RKO (cell line): ENCODE measurements around the gene THOC5.
A peak's percentile ranks its signal among the peaks of the same experiment; 100 is the strongest.
"Not testable (repeated sequence)": the region's sequence is repeated elsewhere in the genome, so short reads cannot be mapped to it uniquely, and the experiment has no call there.

ENCODE experiments used
- DNase-seq: peaks from one replicate; pipeline ENCODE4 v3.0.0-alpha.2; 2016; ENCODE audit warnings: low spot score

Gene THOC5

DNA sequence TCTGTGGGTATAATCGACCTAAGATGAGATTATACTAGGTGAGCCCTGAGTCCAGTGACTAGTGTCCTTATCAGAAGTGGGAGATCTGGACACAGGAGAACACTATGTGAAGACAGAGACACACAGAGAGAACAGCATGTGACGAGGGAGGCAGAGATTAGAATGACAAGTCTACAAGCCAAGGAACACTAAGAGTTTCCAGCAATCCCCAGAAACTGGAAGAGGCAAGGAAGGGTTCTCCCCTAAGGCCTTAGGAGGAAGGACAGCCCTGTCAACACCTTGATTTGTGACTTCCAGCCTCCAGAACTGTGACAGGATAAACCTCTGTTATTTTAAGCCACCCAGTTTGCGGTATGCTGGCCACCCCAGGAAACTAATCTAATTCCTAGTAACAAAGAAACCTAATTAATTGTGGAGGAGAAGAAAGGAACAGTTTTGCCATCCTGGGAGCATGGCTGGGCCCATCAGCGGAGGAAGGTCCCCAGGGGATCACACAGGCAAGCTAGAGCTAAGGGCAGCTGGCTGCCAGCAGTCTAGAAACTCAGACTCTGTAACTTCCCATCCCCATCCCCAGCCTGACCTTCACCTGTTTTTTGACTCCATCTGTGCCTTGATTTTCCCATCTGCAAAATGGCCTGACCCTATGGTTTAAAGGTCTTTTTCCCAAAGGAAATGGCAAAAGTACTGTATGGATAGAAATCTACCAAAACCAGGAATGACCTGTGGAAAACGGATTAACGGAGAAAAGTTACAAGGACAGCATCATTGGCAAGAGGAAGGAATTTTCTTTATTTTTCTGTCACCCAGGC is 10.3 kb upstream of the THOC5 start:
- no peak for DNase-seq

DNA sequence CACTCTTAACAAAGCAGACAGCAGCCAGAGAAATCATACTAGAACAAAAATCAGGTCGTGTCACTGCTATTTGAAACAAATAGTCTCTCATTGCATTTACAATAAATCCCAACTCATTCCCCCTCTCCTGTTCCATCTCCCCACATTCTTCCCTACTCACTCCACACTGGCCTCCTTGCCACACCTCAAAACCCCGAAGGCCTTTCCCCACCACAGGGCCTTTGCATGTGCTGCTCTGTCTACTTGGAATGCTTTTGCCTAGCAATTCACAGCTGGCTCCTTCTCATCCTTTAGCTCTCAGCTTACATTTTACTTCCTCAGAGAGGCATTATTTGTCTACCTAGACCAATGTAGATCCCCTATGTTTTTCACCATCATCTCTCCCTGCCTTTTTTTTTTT is 6.3 kb upstream of the THOC5 start:
- no peak for DNase-seq

DNA sequence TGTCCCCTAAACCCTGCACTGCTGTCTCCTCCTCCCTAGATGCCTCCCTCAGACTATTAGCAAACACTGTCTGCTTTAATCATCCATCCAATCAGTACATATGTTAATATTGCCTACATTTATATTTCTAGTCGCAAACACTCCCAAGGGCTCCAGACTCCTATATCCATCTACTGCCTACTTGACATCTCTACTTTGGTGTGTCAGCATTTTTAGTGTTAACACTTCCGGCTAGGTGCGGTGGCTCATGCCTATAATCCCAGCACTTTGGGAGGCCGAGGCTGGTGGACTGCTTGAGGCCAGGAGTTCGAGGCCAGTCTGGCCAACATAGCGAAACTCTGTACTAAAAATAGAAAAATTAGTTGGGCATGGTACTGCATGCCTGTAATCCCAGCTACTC is 5.5 kb upstream of the THOC5 start:
- DNase-seq: no peak

DNA sequence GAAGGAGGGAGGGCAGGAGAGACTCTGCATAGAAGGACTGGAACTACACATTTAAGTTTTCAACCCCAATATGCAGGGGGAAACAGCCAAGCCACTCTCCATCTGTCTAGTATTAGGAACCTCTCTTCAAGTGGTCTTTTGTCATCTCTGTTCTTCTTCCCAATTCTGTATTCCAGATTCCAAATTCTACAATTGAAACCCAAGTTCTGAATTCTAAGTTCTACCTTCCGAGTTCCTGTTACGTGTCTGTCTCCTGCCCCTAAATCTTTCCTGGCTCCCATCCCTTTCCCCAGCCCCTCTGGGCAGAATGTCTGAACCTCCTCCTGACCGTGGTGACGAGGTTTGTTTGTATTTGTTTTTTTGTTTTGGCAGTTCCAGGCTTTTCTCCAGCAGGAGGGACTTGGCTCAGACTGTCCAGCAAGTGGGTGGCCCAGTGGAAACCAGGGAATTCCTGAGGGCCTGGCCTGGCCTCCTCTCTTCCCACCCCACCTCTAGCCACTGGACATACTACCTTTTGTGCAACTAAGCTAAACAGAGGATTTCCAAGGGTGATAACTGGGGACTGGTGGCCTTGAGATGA is 1.6 kb upstream of the THOC5 start:
- no peak for DNase-seq

DNA sequence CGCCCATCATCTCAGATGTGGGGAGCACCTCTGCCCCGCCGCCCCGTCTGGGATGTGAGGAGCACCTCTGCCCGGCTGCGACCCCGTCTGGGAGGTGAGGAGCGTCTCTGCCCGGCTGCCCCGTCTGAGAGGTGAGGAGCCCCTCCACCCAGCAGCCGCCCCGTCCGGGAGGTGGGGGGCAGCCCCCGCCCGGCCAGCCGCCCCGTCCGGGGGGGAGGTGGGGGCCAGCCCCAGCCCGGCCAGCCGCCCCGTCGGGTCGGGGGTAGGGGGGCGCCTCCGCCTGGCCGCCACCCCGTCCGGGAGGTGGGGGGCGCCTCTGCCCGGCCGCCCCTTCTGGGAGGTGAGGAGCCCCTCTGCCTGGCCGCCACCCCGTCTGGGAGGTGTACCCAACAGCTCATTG is 1.2 kb downstream of the THOC5 start:
- DNase-seq: not testable (repeated sequence)

DNA sequence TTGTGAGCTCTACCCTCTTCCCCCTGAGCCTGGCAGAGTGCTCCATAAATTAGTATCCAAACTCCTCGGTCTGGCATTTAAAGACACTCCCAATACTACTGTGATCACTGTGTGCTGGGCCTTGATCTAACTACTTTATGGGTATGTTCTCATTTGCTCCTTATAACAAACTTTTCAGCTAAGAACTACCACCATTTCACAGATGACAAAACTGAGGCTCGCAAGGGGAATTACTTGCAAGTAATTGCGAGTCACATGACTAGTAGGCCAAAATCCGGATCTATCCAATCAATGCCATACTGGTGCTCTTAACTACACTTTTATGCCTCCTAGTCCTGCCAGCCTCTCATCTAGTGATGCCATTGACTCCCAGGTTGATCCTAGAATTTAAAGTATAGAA is 3.6 kb downstream of the THOC5 start:
- DNase-seq: no peak

DNA sequence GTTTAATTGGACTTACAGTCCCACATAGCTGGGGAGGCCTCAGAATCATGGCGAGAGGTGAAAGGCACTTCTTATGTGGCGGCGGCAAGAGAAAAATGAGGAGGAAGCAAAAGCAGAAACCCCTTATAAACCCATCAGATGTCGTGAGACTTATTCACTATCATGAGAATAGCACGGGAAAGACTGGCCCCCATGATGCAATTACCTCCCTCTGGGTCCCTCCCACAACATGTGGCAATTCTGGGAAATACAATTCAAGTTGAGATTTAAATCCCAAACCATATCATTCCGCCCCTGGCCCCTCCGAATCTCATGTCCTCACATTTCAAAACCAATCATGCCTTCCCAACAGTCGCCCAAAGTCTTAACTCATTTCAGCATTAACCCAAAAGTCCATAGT is 8.5 kb downstream of the THOC5 start:
- DNase-seq: not testable (repeated sequence)

DNA sequence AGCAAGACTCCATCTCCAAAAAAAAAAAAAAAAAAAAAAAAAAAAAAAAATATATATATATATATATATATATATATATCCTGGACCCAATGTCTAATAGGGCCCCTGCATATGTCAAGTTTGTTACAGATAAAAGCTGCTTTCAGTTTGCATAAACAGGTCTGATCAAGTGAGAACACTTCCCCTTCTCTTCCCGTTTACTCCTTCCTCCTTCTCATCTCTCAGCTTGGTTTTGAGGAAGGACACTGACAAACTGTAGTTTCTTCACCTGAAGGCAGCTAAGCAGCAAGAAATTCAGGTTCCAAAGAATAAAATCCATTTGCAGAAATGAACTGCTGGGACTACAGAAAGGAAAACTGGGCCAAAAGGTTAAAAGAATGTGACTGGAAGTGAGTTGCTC is 11.7 kb downstream of the THOC5 start:
- no peak for DNase-seq

DNA sequence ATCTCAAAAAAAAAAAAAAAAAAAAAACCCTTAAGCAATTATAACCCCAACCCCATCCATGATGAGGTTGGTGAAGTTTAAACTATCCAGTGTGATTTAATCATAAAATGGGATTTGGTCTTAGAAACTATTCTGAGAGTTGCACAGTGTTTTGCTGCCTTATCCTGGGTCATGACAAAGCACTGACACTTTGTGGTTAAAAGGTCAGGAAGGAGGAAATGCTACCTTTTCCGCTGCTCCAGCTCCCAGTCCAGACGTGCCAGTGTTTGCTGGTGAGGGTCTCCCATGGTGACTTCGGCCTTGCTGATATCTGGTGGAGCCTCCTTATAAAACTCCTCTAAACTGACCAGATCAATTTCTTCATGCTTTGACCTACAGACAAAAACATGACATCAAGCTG is 14.5 kb downstream of the THOC5 start:
- no peak for DNase-seq

DNA sequence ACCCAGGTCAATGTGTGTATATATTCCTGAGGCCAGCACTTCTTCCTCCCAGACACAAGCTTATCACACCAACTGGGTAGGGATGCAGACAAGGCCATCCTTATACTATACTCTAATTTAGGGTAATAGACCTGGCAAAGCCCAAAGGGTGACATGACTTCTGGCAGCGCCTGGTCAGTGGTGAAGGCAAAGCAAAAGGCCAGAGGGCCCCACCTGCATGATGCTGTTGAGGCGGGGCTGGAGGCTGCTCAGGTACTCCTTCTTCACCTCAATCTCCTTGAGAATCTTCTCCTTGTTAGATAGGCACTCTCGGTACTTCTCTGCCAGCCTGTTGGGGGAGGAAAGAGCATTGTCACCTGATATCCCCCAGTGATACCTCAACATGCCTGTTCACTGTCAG is 17.1 kb downstream of the THOC5 start:
- no peak for DNase-seq

DNA sequence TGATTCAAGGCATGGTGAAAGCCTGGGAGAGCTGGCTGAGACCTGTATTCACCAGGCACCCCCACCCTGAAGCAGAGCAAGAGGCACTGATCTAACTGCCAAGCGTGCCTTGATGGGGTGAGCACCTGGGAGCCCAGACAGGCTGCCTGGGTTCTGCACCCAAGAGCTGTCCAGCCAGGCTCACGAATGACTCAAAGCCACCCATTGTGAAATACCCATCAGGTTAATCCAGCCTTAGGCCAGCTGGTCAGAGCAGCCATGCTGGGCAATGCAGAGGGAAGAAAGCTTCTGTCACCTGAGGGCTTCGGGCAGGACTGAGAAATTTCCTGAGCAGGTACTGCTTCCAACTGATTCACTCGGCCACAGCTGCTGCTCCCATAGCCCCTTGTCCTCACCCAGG is 22.1 kb downstream of the THOC5 start:
- DNase-seq: no peak

DNA sequence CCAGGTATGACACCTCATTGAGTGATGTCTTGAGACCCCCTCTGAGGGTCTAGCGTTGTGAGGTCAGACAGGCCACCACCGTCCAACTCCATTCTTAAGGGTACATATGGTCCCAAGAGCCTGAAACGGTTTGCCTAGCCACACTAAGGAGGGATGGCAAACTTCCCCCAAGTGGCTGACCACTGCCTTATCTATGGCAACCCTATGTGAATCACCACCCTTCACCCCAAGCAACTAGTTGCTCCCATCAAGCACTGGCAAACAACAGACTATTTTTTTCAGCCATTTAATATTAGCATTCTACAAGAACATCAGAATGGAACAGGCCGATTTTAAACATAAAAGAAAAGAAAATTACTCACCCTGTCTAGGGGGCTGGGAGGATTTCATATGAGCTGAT is 22.8 kb downstream of the THOC5 start:
- DNase-seq: no peak

DNA sequence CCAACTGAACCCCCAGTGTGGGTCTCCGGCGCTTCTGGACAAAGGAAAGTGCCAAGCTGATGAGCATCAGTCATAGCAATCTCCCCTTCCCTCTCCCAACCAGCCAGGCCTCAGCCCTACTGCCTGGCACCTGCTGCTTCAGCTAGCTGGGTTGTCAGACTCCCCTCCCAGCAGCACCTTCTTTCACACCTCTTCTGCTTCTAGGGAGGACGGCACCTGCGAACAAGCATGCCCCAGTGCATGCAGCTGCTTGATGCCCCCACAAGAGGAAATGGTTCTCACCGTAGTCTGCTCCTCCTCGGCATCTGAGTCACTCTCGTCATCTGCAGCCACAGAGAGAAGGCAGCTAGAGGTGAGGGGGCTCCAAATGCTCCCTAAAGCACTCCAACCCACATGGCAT is 25.4 kb downstream of the THOC5 start:
- no peak for DNase-seq

DNA sequence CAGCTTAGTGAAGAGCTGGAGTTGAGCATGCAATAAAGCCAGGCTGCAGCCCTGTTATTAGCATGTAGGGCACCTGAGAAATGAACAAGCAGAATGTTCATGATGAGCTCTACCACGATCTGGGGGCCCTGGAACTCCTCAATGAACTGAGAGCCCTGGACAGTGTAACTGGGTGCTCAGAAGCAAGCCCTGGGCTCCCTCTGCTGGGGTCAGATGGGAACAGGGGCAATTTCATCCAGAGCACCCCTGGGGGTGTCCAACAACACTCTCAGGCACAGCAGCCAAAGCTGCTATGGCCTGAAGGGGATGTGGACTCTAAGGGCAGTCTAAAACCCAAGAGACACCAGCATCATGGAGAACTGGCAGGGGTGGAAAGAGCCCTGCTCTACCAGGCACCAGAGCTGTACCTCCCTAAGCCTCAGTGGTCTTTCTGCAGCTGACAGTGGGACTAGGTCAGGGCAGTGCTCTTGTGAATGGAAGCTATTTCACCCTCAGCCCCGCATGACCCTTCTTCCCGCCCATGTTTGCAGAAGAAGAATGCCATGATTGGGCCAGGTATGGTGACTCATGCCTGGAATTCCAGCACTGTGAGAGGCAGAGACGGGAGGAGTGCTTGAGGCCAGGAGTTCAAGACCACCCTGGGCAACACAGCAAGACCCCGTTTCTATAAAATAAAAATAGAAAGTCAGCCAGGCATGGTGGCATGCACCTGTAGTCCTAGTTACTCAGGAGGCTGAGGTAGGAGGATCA is 28.9 kb downstream of the THOC5 start:
- DNase-seq: peak; percentile 35

DNA sequence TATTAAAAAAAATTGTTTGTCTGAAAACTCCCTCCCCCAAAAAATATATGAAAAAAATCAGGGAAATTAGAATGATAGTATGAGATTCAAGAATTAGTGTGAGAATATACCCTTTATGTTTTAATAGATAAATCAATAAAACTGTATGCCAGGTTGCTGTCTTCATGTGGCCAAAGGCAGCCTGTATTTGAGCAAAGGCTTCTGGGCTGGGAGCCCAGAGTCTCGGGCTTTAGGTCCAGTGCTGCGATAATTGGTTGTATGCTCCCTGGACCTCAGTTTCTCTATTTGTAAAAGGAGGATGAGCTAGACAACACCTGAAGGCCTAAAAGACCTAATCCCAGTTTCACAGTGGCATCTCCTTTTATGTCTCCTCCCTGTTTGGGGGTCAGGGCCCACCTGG is 29.8 kb downstream of the THOC5 start:
- DNase-seq: no peak

DNA sequence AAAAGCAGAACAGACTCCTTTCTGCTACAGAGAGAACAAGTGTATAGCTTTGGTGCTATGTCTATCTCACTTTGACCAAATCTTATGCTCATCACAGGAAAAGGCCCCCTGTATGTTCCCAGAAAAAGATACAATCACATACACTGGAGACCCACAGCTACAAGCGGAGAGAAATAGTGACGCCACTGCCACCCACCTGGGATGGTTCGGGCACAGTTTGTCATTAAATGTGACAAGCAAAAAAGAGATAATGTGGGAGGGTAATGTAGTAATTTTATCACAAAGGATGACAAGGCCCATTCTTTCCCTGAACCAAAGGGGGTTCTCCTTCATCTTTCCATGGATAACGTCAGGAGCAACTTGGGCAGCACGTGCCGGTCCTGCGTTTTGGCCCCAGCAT is 32.0 kb downstream of the THOC5 start:
- no peak for DNase-seq

DNA sequence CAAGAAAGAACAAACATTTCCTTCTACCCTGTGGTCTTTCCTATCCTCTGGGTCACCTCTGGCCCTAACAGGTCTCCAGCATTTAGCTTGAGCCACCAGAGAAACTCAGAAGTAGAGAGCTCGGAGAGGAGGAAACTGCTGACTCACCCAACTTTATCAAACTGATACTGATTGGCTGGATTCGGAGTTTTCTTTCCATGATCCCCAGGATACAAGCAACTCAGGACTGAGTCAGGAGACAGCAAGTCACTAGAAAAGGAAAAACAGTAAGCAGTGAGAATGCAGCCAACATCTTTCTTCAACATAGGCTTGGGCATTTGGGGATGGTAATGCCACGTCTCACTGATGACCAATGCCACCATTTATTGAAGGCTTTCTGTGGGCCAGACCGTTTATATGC is 32.7 kb downstream of the THOC5 start:
- peak; percentile 81 for DNase-seq

DNA sequence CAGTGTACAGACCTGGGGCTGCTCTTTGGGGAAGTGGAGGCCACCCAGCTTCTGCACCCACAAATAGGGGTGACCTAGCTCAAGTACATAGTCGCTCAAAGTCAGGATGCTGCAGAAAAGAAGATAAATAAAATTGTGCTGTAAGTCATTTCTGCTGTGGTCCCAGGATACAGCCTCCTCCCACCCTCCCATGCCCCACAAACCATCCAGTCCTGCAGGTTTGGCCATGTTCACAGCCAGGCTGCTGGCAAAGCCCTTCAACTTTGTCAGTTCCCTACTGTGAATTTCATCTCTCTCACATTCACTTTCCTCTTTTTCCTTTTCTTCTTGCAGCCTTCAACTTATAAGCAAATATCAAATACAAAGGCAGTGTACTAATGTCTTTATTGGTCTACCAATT is 33.6 kb downstream of the THOC5 start:
- no peak for DNase-seq

DNA sequence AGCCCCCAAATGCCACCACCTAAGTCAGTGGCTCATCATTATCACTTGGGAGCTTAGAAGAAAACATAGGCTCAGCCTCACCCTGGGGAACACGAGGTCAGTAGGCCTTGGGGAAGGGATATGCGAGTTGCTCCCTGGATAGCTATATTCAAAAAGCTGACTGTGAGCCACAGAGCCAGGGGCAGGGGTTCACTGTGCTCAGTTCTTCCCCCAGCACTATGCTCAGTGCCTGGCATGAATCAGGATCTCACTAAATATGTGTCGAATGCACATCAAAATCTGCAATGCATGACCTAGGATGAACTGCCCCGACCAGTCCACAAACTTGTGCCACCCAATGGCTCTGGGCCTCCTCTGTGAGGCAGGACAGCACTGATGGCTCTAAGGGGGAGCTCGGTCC is 35.1 kb downstream of the THOC5 start:
- no peak for DNase-seq

DNA sequence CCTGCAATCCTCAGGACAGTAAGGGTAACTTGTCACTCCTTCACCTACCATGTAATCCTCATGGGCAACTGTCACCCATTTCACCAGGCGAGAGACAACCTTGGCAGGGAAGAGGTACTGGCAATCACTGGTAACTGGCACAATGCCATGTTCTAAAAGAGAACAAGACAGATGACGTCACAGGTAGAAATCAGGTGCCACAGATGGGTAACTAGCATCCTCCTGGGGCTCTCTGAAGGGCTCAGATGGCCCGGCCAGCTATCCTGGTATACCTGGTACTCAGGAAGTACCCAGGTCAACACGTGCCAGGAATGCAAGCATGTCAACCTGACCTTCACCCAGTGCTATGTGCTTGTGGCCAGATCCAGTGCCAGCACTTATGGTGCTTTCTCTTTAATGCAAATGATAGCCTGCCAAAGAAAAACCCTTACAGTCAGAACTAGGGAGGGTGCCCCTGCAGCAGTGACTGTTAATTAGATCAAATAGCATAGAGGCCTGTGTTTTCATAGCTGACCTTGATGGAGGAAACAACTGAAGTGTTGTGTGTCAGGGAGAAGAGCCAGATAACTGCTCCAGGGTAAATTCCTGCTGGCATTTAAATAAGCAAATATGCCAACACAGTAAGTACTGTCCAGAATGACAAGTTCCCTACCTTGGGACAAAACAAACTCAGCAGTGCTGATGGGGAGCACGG is 36.2 kb downstream of the THOC5 start:
- no peak for DNase-seq

DNA sequence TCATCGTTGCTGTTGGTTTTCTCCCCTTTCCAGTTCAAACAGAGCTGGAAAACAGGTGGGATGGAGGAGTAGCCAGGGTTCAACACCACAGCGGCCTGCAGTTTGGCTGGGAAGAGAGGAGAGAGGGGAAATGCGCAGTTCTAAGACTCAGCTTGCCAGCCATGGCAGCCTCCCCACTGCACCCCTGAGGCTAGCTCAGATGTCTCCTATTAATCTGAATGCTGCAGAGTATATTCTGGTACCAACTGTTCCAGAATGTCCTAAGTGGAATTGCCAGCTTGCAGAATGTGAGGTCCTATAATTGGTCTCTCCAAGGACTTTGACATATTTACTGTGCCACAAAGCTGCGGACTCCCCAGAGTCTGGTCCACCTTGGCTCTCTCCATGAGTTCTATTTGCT is 41.5 kb downstream of the THOC5 start:
- DNase-seq: no peak

DNA sequence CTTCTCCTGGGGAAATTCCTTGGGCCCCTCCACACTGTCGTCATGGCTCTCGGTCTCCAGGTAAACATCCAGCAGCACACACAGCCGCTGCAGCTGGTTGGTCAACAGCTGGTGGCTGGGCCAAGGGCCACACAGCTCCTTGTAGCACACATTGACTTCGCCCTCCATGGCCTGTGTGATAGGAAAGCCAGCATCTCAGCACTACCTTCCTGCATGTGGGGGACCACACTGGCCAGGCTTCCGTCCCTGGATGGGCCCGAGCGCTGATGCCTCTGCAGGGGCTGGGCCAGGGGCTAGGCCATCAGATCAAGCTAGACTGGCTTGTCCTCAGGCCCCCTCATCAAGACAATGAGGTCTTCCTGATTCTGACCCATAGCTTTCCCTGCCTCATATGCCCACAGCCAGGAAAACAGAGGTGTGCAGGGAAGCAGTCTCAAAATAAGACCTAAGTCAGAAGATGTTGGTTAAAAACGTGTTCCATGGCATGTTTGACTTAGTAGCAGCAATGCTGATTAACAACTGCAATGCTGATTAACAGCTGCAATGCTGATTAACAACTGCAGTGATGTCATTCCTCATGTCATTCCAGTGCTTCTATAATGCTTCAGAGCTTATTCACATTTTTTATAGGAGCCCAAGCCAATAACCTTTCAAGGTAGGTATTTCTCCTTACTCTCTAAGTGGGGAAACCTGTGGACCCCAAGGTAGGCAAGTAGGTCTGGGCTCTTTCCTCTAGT is 42.3 kb downstream of the THOC5 start:
- DNase-seq: peak; percentile 12
